ENCODE data around the gene RNF214.

DNA sequence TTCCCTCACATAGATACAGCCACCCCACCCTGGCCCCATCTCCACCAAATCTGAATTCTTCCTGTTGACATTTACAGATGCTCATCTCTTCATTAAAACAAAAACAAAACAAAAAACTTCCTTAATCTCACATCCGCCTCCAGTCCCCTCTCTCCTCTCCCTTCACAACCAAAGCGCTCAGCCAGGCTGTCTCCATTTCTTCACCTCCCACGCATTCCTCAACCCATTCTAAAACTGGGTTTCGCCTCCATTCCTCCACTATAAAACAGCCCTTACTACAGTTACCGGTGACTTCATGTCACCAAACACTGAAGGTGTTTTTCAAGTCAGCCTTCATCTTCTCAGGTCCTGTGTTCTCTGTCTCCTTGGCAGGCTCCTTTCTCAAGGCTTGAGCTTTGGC, 68.3 kb downstream of the RNF214 start:
- TF ChIP-seq, protein P1, sequence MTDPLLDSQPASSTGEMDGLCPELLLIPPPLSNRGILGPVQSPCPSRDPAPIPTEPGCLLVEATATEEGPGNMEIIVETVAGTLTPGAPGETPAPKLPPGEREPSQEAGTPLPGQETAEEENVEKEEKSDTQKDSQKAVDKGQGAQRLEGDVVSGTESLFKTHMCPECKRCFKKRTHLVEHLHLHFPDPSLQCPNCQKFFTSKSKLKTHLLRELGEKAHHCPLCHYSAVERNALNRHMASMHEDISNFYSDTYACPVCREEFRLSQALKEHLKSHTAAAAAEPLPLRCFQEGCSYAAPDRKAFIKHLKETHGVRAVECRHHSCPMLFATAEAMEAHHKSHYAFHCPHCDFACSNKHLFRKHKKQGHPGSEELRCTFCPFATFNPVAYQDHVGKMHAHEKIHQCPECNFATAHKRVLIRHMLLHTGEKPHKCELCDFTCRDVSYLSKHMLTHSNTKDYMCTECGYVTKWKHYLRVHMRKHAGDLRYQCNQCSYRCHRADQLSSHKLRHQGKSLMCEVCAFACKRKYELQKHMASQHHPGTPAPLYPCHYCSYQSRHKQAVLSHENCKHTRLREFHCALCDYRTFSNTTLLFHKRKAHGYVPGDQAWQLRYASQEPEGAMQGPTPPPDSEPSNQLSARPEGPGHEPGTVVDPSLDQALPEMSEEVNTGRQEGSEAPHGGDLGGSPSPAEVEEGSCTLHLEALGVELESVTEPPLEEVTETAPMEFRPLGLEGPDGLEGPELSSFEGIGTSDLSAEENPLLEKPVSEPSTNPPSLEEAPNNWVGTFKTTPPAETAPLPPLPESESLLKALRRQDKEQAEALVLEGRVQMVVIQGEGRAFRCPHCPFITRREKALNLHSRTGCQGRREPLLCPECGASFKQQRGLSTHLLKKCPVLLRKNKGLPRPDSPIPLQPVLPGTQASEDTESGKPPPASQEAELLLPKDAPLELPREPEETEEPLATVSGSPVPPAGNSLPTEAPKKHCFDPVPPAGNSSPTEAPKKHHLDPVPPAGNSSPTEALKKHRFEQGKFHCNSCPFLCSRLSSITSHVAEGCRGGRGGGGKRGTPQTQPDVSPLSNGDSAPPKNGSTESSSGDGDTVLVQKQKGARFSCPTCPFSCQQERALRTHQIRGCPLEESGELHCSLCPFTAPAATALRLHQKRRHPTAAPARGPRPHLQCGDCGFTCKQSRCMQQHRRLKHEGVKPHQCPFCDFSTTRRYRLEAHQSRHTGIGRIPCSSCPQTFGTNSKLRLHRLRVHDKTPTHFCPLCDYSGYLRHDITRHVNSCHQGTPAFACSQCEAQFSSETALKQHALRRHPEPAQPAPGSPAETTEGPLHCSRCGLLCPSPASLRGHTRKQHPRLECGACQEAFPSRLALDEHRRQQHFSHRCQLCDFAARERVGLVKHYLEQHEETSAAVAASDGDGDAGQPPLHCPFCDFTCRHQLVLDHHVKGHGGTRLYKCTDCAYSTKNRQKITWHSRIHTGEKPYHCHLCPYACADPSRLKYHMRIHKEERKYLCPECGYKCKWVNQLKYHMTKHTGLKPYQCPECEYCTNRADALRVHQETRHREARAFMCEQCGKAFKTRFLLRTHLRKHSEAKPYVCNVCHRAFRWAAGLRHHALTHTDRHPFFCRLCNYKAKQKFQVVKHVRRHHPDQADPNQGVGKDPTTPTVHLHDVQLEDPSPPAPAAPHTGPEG (CRISPR knock-in tag; IDR thresholded peaks at IDR 0.05) = no peak
- no peak for TF ChIP-seq KDM5A (IDR thresholded peaks at IDR 0.05; ENCODE audit: borderline replicate concordance, low read length)
- TF ChIP-seq EZH2 (conservative IDR thresholded peaks at IDR 0.05; ENCODE audit: low read depth, low read length) = no peak
- no peak for TF ChIP-seq ZNF720 (CRISPR knock-in tag; IDR thresholded peaks at IDR 0.05)
- no peak for TF ChIP-seq ZNF569 (CRISPR knock-in tag; IDR thresholded peaks at IDR 0.05; ENCODE audit: borderline replicate concordance)
- TF ChIP-seq MIXL1 (CRISPR knock-in tag; IDR thresholded peaks at IDR 0.05) = no peak
- TF ChIP-seq RBFOX2 (IDR thresholded peaks at IDR 0.05; ENCODE audit: low read depth, low read length) = no peak
- TF ChIP-seq, protein P2, sequence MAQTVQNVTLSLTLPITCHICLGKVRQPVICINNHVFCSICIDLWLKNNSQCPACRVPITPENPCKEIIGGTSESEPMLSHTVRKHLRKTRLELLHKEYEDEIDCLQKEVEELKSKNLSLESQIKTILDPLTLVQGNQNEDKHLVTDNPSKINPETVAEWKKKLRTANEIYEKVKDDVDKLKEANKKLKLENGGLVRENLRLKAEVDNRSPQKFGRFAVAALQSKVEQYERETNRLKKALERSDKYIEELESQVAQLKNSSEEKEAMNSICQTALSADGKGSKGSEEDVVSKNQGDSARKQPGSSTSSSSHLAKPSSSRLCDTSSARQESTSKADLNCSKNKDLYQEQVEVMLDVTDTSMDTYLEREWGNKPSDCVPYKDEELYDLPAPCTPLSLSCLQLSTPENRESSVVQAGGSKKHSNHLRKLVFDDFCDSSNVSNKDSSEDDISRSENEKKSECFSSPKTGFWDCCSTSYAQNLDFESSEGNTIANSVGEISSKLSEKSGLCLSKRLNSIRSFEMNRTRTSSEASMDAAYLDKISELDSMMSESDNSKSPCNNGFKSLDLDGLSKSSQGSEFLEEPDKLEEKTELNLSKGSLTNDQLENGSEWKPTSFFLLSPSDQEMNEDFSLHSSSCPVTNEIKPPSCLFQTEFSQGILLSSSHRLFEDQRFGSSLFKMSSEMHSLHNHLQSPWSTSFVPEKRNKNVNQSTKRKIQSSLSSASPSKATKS (CRISPR knock-in tag; IDR thresholded peaks at IDR 0.05) = no peak
- no peak for TF ChIP-seq SALL1 (CRISPR knock-in tag; IDR thresholded peaks at IDR 0.05)
- TF ChIP-seq GZF1 (CRISPR knock-in tag; IDR thresholded peaks at IDR 0.05) = no peak
- TF ChIP-seq BCL6 (CRISPR knock-in tag; IDR thresholded peaks at IDR 0.05) = no peak
- TF ChIP-seq ZNF549 (CRISPR knock-in tag; IDR thresholded peaks at IDR 0.05) = no peak

Measured in HepG2 (cell line).